ENCODE data around the gene MT1M.

DNA sequence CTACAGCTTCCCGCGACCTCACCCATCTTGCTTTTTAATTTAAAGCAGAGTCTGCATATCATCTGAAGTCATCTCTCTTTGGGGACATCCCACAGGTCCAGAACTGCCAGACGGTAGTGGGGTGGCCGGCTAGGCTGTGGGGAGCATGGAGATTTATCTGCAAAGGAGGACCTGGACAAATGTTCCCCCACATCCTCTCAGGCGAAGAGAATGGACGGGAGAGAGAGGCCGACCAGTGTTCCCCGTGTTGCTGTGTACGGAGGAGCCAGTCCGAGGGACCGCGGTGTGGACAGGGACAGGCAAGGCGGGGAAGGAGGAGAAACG, 665 bp upstream of the MT1M start:
- TF ChIP-seq, protein P1, sequence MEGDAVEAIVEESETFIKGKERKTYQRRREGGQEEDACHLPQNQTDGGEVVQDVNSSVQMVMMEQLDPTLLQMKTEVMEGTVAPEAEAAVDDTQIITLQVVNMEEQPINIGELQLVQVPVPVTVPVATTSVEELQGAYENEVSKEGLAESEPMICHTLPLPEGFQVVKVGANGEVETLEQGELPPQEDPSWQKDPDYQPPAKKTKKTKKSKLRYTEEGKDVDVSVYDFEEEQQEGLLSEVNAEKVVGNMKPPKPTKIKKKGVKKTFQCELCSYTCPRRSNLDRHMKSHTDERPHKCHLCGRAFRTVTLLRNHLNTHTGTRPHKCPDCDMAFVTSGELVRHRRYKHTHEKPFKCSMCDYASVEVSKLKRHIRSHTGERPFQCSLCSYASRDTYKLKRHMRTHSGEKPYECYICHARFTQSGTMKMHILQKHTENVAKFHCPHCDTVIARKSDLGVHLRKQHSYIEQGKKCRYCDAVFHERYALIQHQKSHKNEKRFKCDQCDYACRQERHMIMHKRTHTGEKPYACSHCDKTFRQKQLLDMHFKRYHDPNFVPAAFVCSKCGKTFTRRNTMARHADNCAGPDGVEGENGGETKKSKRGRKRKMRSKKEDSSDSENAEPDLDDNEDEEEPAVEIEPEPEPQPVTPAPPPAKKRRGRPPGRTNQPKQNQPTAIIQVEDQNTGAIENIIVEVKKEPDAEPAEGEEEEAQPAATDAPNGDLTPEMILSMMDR (IDR thresholded peaks at IDR 0.05 in 2 of 3, conservative IDR thresholded peaks at IDR 0.05 in 1 of 3; ENCODE audit: borderline replicate concordance in 1 of 3, insufficient read depth in 1 of 3, low read depth in 2 of 3, low read length in 2 of 3), result no peak
- TF ChIP-seq SP1 (IDR thresholded peaks at IDR 0.05; ENCODE audit: low read depth), result no peak
- TF ChIP-seq YY1 (IDR thresholded peaks at IDR 0.05; ENCODE audit: extremely low read depth, insufficient replicate concordance, low read depth, low read length), result no peak
- TF ChIP-seq EZH2 (IDR thresholded peaks at IDR 0.05), result no peak
- TF ChIP-seq POLR2AphosphoS5 (IDR thresholded peaks at IDR 0.05; ENCODE audit: low read depth, low read length), result no peak
- TF ChIP-seq, protein P2, sequence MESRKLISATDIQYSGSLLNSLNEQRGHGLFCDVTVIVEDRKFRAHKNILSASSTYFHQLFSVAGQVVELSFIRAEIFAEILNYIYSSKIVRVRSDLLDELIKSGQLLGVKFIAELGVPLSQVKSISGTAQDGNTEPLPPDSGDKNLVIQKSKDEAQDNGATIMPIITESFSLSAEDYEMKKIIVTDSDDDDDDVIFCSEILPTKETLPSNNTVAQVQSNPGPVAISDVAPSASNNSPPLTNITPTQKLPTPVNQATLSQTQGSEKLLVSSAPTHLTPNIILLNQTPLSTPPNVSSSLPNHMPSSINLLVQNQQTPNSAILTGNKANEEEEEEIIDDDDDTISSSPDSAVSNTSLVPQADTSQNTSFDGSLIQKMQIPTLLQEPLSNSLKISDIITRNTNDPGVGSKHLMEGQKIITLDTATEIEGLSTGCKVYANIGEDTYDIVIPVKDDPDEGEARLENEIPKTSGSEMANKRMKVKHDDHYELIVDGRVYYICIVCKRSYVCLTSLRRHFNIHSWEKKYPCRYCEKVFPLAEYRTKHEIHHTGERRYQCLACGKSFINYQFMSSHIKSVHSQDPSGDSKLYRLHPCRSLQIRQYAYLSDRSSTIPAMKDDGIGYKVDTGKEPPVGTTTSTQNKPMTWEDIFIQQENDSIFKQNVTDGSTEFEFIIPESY (IDR thresholded peaks at IDR 0.05; ENCODE audit: extremely low read depth, insufficient replicate concordance, low read length), result no peak
- no peak for TF ChIP-seq ZFX (IDR thresholded peaks at IDR 0.05)
- no peak for TF ChIP-seq FOSL1 (IDR thresholded peaks at IDR 0.05; ENCODE audit: low read depth)
- TF ChIP-seq, protein P3, sequence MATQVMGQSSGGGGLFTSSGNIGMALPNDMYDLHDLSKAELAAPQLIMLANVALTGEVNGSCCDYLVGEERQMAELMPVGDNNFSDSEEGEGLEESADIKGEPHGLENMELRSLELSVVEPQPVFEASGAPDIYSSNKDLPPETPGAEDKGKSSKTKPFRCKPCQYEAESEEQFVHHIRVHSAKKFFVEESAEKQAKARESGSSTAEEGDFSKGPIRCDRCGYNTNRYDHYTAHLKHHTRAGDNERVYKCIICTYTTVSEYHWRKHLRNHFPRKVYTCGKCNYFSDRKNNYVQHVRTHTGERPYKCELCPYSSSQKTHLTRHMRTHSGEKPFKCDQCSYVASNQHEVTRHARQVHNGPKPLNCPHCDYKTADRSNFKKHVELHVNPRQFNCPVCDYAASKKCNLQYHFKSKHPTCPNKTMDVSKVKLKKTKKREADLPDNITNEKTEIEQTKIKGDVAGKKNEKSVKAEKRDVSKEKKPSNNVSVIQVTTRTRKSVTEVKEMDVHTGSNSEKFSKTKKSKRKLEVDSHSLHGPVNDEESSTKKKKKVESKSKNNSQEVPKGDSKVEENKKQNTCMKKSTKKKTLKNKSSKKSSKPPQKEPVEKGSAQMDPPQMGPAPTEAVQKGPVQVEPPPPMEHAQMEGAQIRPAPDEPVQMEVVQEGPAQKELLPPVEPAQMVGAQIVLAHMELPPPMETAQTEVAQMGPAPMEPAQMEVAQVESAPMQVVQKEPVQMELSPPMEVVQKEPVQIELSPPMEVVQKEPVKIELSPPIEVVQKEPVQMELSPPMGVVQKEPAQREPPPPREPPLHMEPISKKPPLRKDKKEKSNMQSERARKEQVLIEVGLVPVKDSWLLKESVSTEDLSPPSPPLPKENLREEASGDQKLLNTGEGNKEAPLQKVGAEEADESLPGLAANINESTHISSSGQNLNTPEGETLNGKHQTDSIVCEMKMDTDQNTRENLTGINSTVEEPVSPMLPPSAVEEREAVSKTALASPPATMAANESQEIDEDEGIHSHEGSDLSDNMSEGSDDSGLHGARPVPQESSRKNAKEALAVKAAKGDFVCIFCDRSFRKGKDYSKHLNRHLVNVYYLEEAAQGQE (IDR thresholded peaks at IDR 0.05; ENCODE audit: low read depth), result no peak
- TF ChIP-seq POLR2A (IDR thresholded peaks at IDR 0.05; ENCODE audit: borderline replicate concordance, extremely low read depth, insufficient read depth, insufficient read length), result no peak
- no peak for TF ChIP-seq TCF7L2 (IDR thresholded peaks at IDR 0.05; ENCODE audit: borderline replicate concordance, extremely low read depth, insufficient read depth, insufficient read length)
- TF ChIP-seq, protein P4, sequence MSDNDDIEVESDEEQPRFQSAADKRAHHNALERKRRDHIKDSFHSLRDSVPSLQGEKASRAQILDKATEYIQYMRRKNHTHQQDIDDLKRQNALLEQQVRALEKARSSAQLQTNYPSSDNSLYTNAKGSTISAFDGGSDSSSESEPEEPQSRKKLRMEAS (IDR thresholded peaks at IDR 0.05), result no peak
